Skeletal muscle tissue (tissue), 4 donors: ENCODE measurements around the gene EHD4. TPM values are rescaled to one million over a fixed set of nuclear protein-coding genes. Genes with fewer than 3 reads are reported as not detected.

Experiments used
- H3K27ac ChIP-seq: one replicate; pipeline ENCODE4 v1.7.0; 2013; ENCODE audit warnings: mild to moderate bottlenecking, low read depth, low read length, inconsistent platforms
- H3K27me3 ChIP-seq, 3 donors: one replicate each; pipeline ENCODE4 v1.7.0; 2013; ENCODE audit warnings: low read length in 3 of 3; ENCODE audit not compliant: control insufficient read depth in 3 of 3, insufficient read depth in 3 of 3
- H3K36me3 ChIP-seq, 3 donors: one replicate each; pipeline ENCODE4 v1.7.0; 2013; ENCODE audit warnings: low read length in 3 of 3; ENCODE audit not compliant: control insufficient read depth in 3 of 3, insufficient read depth in 3 of 3
- H3K4me1 ChIP-seq, 3 donors: one replicate each; pipeline ENCODE4 v1.7.0; 2013; ENCODE audit warnings: low read length in 3 of 3, mild to moderate bottlenecking in 3 of 3; ENCODE audit not compliant: control insufficient read depth in 3 of 3, insufficient read depth in 3 of 3
- H3K4me3 ChIP-seq, 3 donors: one replicate each; pipeline ENCODE4 v1.7.0; 2013; ENCODE audit warnings: low read length in 3 of 3
- H3K9ac ChIP-seq, 3 donors: one replicate each; pipeline ENCODE4 v1.7.0; 2013; ENCODE audit warnings: low read length in 3 of 3, mild to moderate bottlenecking in 3 of 3, moderate library complexity in 2 of 3, low read depth in 1 of 3
- H3K9me3 ChIP-seq, 3 donors: one replicate each; pipeline ENCODE4 v1.7.0; 2013; ENCODE audit warnings: low read length in 3 of 3; ENCODE audit not compliant: control insufficient read depth in 3 of 3
- total RNA-seq: library from RNA; depleted of rRNA; stranded (reverse); fragments of >200 nt; gene quantifications from one replicate; pipeline ENCODE4 v1.2.3, GENCODE V29; 2014
- donor health status: Osteomylitis.

EHD4 gene
- total RNA-seq, 1 donor from 2014 or later: 24.0 TPM

- peaks cover 19 to 21% (median 20%) of the 10 kb centered on the region in 3 donors for H3K4me1 ChIP-seq
- H3K4me3 ChIP-seq: peak overlapping the region in 1 of 3 donors; percentile 13
- peaks cover 0 to 5% (median 3%) of the 10 kb centered on the region in 3 donors for H3K36me3 ChIP-seq
- H3K27ac ChIP-seq: no peak overlapping the region
- H3K27me3 ChIP-seq: no peaks in the 10 kb centered on the region
- no peaks in the 10 kb centered on the region for H3K9me3 ChIP-seq
- H3K9ac ChIP-seq: no peak overlapping the region
Measured at GRCh38 chr15:41940441-41940857, 31.9 kb downstream of the EHD4 start.

- no peaks in the 10 kb centered on the region for H3K27me3 ChIP-seq
- H3K36me3 ChIP-seq: peaks cover 0 to 5% (median 2%) of the 10 kb centered on the region in 3 donors
- peaks cover 20 to 25% (median 21%) of the 10 kb centered on the region in 3 donors for H3K4me1 ChIP-seq
- H3K4me3 ChIP-seq: no peak overlapping the region
- no peak overlapping the region for H3K27ac ChIP-seq
- H3K9me3 ChIP-seq: no peaks in the 10 kb centered on the region
- no peak overlapping the region for H3K9ac ChIP-seq
Measured at GRCh38 chr15:41939986-41940385, 32.4 kb downstream of the EHD4 start.

GRCh38 chr15:41937568-41937923, 34.8 kb downstream of the EHD4 start:
- Histone ChIP-seq H3K9ac (no peak overlapping the region), H3K9me3 (no peaks in the 10 kb centered on the region), H3K27me3 (no peaks in the 10 kb centered on the region), H3K4me3 (no peak overlapping the region), H3K36me3 (peaks cover 0 to 5% (median 0%) of the 10 kb centered on the region in 3 donors), H3K4me1 (peaks cover 15 to 30% (median 26%) of the 10 kb centered on the region in 3 donors), H3K27ac (peak overlapping the region; percentile 83)

GRCh38 chr15:41936649-41937567, 35.4 kb downstream of the EHD4 start:
- H3K9me3 ChIP-seq: no peaks in the 10 kb centered on the region
- H3K4me3 ChIP-seq: no peak overlapping the region
- H3K27me3 ChIP-seq: no peaks in the 10 kb centered on the region
- H3K36me3 ChIP-seq: peaks cover 0 to 2% (median 0%) of the 10 kb centered on the region in 3 donors
- H3K27ac ChIP-seq: peak overlapping the region; percentile 83
- peaks cover 16 to 32% (median 26%) of the 10 kb centered on the region in 3 donors for H3K4me1 ChIP-seq
- no peak overlapping the region for H3K9ac ChIP-seq

- Histone ChIP-seq H3K9ac (no peak overlapping the region), H3K9me3 (no peaks in the 10 kb centered on the region), H3K27me3 (no peaks in the 10 kb centered on the region), H3K36me3 (no peaks in the 10 kb centered on the region), H3K4me1 (peaks cover 16 to 32% (median 27%) of the 10 kb centered on the region in 3 donors), H3K4me3 (no peak overlapping the region), H3K27ac (peak overlapping the region; percentile 83)
Measured at GRCh38 chr15:41936155-41936554, 36.2 kb downstream of the EHD4 start.

GRCh38 chr15:41935566-41936020, 36.8 kb downstream of the EHD4 start:
- Histone ChIP-seq H3K9ac (no peak overlapping the region), H3K27me3 (no peaks in the 10 kb centered on the region), H3K9me3 (no peaks in the 10 kb centered on the region), H3K36me3 (no peaks in the 10 kb centered on the region), H3K4me3 (no peak overlapping the region), H3K4me1 (peaks cover 16 to 35% (median 33%) of the 10 kb centered on the region in 3 donors), H3K27ac (peak overlapping the region; percentile 83)

- Histone ChIP-seq H3K36me3 (no peaks in the 10 kb centered on the region), H3K4me1 (peaks cover 24 to 41% (median 38%) of the 10 kb centered on the region in 3 donors), H3K9me3 (no peaks in the 10 kb centered on the region), H3K9ac (peak overlapping the region in 1 of 3 donors; percentile 3), H3K27me3 (no peaks in the 10 kb centered on the region), H3K27ac (peak overlapping the region; percentile 83), H3K4me3 (no peak overlapping the region)
Measured at GRCh38 chr15:41934843-41935242, 37.5 kb downstream of the EHD4 start.

- H3K27ac ChIP-seq: peak overlapping the region; percentile 83
- H3K9ac ChIP-seq: no peak overlapping the region
Measured at GRCh38 chr15:41933771-41934170, 38.6 kb downstream of the EHD4 start.

GRCh38 chr15:41933326-41933725, 39.0 kb downstream of the EHD4 start:
- no peak overlapping the region for H3K27ac ChIP-seq
- H3K36me3 ChIP-seq: no peaks in the 10 kb centered on the region
- no peaks in the 10 kb centered on the region for H3K9me3 ChIP-seq
- peaks cover 38 to 54% (median 50%) of the 10 kb centered on the region in 3 donors for H3K4me1 ChIP-seq
- no peak overlapping the region for H3K4me3 ChIP-seq
- H3K27me3 ChIP-seq: no peaks in the 10 kb centered on the region
- no peak overlapping the region for H3K9ac ChIP-seq

More at GRCh38 chr15:41933771-41934170, 38.6 kb downstream of the EHD4 start:
- H3K4me1 ChIP-seq: peaks cover 34 to 51% (median 46%) of the 10 kb centered on the region in 3 donors
- no peaks in the 10 kb centered on the region for H3K36me3 ChIP-seq
- no peak overlapping the region for H3K4me3 ChIP-seq
- H3K9me3 ChIP-seq: no peaks in the 10 kb centered on the region
- H3K27me3 ChIP-seq: no peaks in the 10 kb centered on the region
